ENCODE results near the gene HIRIP3. TPM values are rescaled to one million over a fixed set of nuclear protein-coding genes. Genes with fewer than 3 reads are reported as not detected.
"Not testable (repeated sequence)": the region's sequence is repeated elsewhere in the genome, so short reads cannot be mapped to it uniquely, and the experiment has no call there.

Gene HIRIP3, protein sequence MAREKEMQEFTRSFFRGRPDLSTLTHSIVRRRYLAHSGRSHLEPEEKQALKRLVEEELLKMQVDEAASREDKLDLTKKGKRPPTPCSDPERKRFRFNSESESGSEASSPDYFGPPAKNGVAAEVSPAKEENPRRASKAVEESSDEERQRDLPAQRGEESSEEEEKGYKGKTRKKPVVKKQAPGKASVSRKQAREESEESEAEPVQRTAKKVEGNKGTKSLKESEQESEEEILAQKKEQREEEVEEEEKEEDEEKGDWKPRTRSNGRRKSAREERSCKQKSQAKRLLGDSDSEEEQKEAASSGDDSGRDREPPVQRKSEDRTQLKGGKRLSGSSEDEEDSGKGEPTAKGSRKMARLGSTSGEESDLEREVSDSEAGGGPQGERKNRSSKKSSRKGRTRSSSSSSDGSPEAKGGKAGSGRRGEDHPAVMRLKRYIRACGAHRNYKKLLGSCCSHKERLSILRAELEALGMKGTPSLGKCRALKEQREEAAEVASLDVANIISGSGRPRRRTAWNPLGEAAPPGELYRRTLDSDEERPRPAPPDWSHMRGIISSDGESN
- total RNA-seq (2014; rRNA removed; shearing (Covaris generic); ENCODE audit: low replicate concordance) = 6.5 and 25.9 TPM in 2 replicates

DNA sequence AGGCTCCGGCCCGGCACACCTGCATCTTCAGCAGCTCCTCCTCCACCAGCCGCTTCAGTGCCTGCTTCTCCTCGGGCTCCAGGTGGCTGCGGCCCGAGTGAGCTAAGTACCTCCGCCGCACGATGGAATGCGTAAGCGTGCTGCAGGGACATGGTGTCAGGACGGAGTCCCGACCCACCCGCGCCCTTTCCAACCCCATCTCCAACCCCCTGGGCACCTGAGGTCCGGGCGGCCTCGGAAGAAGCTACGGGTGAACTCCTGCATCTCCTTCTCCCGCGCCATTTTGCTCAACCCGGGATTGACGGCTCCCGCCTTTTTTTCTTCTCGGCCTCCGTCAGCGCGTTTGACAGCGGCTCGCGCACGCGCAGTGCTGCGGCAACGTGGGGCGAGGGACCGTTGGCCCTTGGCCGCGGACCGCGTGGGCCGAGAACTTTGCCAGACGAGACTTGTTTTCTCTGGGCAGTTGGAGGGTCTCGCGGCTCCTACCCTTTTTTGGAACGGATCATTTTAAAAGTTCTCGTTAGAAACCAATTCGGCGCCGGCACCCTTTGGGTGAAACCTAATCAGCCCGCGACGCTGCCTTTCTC is at the start of gene HIRIP3:
HIRIP3 (minus strand) TSS at position 294 of the 587 bp plus-strand sequence; CDS start at position 282, 12 bp downstream.
- Histone ChIP-seq H3K9me3 (no peaks in the 10 kb centered on the region), H3K27me3 (no peaks in the 10 kb centered on the region), H3K36me3 (peaks cover 64% of the 10 kb centered on the region), H3K4me3 (peak within 1 kb of the TSS; percentile 76)
- peak; percentile 88 for DNase-seq

DNA sequence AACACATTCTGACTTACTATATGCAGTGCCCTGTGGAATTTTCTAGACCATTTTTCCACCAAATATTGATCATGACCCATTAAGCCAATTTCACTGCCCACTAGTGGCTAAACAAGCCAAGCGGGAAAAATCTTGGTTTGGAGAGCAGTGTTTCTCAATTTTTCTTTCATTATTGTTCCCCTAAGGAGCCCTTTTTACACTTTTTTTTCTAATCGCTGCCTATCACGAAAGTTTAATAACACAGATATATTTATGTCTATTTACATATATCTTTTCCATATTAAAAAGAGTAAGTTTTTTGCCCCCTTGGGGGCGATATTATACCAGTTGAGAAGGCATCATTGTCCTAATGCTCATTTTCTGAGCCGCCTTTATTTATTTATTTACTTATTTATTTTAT is 46.4 kb upstream of the HIRIP3 start:
- Histone ChIP-seq H3K9me3 (no peaks in the 10 kb centered on the region), H3K27me3 (0 out of 2 replicates have a peak, but pooled peaks cover 2% of the 10 kb centered on the region), H3K4me3 (no peak overlapping the region), H3K36me3 (no peaks in the 10 kb centered on the region)
- no peak for DNase-seq

DNA sequence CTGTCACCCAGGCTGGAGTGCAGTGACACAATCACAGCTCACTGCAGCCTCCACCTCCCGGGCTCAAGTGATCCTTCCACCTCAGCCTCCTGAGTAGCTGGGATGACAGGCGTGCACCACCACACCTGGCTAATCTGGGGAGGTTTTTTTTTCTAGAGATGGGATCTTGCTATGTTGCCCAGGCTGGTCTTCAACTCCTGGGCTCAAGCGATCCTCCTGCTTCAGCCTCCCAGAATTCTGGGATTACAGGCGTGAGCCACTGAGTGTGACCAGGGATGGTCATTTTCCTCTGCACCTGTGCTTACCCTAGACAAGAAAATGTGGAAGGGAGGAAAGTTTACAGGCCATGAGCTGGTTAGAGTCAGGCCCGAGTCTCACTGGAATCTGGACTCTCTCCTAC is 45.3 kb upstream of the HIRIP3 start:
- H3K9me3 ChIP-seq, H3K36me3 ChIP-seq, DNase-seq, H3K4me3 ChIP-seq, H3K27me3 ChIP-seq: not testable (repeated sequence)

DNA sequence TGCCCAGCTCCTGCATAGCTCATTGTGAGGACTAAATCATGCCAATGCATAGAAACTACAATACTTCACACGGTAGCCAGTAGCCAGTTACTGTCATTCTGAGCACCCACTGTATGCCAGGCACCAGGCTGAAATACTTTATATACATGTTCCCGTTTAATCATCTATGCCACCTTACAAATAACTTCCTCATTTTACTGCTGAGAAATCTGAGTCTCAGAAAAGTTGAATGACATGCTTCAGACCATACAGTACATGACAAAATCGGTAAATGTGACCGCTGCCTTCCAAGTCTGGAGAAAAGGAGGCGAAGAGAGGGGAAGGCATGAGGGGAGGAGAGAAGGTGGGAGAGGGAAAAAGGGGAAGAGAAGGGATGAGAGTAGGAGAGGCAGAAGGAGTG is 44.8 kb upstream of the HIRIP3 start:
- Histone ChIP-seq H3K27me3 (peaks cover 2% of the 10 kb centered on the region; the same call in 1 of the 2 replicates), H3K36me3 (no peaks in the 10 kb centered on the region), H3K4me3 (no peak overlapping the region), H3K9me3 (no peaks in the 10 kb centered on the region)
- DNase-seq = no peak

DNA sequence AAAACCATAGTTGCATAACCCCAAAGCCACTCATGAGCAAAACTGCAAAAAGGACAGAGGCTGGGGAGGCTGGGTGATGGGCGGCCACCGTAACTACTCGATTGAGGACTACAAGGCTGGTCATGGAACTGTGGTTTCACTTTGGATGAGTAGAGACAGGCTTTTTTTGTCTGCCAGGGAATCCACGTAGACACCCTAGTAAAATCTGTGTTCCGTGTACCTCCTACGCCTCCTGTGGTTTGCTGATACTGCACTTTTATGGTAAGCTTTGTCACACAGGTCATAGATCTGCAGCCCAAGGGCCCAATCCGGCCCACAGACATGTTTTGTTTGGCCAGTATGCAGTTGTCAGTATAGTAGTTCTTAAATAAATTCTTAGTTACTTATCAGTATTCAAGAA is 37.9 kb upstream of the HIRIP3 start:
- H3K4me3 ChIP-seq = no peak overlapping the region
- H3K36me3 ChIP-seq = no peaks in the 10 kb centered on the region
- peaks cover 13% of the 10 kb centered on the region; the same call in 1 of the 2 replicates for H3K27me3 ChIP-seq
- H3K9me3 ChIP-seq = no peaks in the 10 kb centered on the region
- no peak for DNase-seq

DNA sequence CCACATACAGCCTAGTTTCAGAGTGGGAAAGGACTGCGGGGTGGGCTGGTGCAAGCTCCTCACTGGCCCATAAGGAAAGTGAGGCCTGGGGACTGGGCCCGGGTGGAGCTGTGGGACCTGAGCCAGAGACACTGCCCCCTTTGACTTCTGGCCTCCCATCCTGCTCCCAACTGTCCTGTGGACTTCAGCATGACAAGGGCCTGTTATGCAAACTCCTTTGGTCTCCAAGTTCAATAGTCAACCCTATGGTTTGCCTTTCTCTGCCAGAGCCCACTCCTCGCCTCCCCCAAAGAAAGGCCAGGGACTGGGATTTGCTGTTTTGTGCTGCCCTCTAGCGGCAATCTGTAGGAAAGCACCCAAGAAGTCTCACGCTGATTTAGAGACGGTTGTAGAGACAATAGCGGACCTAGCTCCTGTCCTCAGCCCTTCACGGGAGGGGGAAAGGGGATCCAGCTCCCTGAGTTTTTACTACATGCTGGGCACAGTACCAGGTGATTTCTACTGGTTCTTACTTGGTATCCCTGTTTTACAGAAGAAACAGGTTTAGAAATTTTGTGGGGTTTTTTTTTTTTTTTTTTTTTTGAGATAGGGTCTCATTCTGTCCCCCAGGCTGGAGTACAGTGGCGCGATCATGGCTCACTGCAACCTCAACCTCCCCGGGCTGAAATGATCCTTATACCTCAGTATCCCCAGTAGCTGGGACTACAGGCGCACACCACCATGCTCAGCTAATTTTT is 36.8 kb upstream of the HIRIP3 start:
- Histone ChIP-seq H3K36me3 (no peaks in the 10 kb centered on the region), H3K27me3 (peaks cover 13% of the 10 kb centered on the region; the same call in 1 of the 2 replicates), H3K4me3 (no peak overlapping the region), H3K9me3 (no peaks in the 10 kb centered on the region)
- peak; percentile 44 for DNase-seq

DNA sequence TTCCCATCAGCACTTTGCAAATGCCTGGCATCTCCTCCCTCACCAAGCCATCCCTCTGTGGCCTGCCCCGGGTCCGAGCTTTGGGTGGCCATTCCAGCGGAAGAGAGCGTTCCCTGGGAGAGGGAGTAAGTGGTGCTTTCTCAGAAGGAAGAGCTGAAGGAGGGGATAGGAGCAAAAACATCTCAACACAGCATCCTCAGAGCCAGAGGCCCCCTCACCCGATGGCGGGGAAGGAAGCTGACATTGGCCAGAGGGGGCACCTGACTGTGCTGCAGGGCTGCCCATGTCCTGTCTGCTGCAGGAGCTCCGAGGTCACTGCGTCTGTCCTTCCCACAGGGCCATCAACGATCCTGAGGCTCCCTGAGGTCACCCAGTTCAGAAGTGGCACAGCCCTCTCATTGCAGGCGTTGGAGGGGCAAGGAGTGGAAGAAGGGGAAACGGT is 36.1 kb upstream of the HIRIP3 start:
- H3K27me3 ChIP-seq = peaks cover 13% of the 10 kb centered on the region; the same call in 1 of the 2 replicates
- H3K36me3 ChIP-seq = no peaks in the 10 kb centered on the region
- no peak for DNase-seq
- H3K9me3 ChIP-seq = no peaks in the 10 kb centered on the region
- no peak overlapping the region for H3K4me3 ChIP-seq

DNA sequence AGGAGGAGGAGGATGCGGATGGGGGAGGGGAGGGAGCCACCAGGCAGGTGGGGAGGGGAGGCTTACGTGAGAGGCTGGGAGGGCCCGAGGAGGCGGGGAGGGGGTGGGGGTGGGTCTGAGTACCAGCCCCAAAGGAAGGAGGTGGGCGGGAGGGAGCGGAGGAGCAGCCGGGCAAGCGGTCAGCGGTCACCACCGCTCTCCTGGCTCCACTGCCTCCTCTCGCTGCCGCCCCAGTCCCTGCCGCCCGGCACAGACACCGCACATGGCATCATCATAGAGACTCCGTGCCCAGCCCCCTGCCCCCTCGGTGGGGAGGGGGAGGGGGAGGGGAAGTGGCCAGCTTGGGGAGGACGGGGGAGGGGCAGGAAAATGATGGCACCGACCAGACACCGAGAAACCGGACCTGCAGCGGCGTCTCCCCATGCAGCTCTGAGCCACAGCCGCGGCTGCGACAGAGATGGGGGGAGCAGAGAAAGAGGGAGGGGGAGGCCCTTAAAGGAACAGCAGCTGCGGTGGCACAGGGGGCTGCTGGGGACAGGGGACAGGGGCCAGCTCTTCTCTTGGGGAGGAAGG is 35.5 kb upstream of the HIRIP3 start, which contains the start of gene TLCD3B:
TLCD3B (minus strand) TSS at position 431 of the 573 bp plus-strand sequence. CDS start 744 bp downstream, outside the sequence.
- H3K27me3 ChIP-seq = peaks cover 14% of the 10 kb centered on the region
- no peaks in the 10 kb centered on the region for H3K9me3 ChIP-seq
- no peak for DNase-seq
- no peak within 1 kb of the TSS for H3K4me3 ChIP-seq
- no peaks in the 10 kb centered on the region for H3K36me3 ChIP-seq

DNA sequence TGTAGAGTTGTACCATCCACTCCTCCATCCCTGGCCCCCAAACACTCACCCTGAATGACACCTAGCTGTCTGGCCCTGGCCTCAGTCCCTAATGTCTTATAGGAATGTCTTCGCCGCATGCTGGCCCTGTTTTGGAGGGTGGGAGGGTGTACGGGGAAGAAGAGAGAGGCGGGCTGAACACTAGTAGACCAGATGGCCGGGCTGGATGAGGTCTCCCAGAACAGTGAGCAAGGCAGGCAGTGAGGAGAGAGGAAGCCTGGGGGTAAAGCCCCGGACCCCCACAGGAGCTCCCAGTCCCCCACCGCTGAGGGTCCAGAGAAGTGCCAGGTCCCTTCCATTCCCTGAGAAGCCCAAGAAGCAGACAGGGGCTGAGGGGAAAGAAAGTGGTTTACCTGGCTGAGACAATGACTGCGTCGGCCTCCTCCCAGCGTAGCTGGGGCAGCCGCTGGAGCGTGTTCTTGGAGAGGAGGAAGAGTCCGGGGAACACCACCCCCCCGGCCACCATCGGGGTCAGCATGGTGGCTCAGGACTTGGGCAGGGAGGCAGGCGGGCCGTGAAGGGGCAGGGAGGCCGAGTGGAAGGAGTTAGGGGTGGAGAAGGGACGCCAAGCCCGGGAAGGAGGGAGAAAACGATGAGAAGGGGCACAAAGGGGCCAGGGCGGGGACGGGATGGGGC is 34.7 kb upstream of the HIRIP3 start:
- Histone ChIP-seq H3K36me3 (no peaks in the 10 kb centered on the region), H3K27me3 (peaks cover 21% of the 10 kb centered on the region), H3K4me3 (no peak overlapping the region), H3K9me3 (no peaks in the 10 kb centered on the region)
- no peak for DNase-seq

DNA sequence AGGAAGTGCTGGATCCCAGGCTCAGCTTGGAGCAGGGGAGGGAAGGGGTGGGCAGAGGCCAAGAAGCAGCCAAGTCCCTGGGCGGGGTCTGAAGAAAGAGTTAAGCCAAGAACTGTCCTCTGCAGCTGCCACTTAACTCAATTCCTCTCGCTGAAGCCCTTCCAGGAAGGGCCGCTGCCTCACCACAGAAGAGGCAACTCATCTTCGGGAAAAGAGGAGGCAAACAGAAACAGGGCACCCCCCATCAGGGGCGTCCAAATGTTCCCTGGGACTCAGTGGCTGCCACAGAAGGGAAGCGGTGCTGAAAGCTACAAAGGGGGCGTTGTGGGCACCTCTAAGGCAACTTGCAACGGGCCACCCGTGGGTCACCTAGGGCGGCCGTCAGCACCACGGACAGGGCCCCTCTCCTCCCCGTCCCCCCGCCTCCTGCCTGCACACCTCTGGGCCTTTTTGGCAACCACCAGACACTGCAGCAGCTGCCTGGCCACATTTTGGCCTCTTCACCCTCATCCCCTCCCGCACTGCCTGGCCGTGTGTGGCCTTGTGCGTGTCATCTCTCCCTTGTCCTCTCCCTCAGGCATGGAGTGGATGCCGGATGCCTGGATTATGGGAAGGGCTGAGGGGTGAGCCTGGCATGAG is 33.1 kb upstream of the HIRIP3 start:
- H3K27me3 ChIP-seq = peaks cover 15% of the 10 kb centered on the region
- DNase-seq = no peak
- H3K4me3 ChIP-seq = no peak overlapping the region
- no peaks in the 10 kb centered on the region for H3K36me3 ChIP-seq
- no peaks in the 10 kb centered on the region for H3K9me3 ChIP-seq

DNA sequence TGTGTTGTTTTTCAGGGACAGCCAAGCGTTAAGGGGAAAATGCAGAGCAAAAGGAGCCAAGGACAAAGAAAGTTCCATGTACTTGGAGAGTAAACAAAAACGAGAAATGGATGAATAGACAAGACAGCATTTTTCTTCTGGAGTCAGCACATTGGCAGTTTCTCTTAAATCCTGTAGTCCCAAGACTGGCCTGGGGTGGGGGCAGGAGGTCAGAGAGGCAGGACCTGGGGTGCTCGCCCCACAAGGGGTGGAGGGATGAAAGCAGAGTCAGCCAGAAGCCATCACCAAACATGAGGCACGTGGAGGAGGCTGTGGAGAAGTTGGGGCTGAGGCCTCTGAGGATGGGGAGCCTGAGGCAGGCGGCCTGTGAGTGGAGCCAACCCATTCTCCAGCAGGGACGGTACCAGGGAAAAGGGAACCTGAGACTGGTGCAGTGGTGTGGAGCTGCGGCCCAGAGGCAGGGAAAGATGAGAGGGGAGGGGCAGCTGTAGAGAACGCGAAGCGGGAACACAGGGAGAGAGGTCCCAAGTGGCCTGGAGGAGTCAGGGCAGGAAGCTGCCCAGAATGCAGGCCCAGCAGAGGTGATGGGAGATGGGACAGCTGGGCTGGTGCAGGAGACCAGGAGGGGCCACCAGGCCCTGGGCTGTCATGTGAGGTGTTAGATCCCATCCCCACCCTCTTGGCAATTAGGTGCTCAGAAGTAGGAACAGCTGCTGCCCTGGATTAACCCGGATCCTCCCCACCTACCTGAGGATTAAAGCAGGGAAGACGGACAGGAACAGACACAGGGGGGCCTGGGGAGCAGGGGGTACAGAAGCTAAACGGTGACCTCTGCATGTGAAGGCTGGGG is 32.4 kb upstream of the HIRIP3 start:
- DNase-seq = no peak
- Histone ChIP-seq H3K4me3 (no peak overlapping the region), H3K9me3 (no peaks in the 10 kb centered on the region), H3K27me3 (peaks cover 14% of the 10 kb centered on the region), H3K36me3 (no peaks in the 10 kb centered on the region)

DNA sequence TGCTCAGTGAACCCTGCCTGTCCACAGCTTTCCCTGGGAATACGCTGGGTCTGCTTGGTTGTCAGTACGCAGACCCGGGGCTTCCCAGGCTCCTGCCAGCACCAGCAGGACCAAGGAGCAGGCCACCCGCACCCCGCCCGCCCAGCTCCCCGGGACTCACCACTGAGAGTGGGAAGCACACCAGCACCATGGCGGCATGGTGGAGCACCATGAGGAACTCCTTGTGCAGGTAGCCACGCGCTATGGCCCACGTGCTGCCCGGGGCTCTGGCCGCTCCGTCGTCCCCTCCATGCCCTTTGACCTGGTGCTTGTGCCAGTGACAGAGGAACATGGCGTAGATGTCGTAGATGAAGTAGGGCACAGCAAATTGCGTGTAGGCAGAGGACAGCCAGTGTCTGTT is 31.0 kb upstream of the HIRIP3 start:
- Histone ChIP-seq H3K36me3 (no peaks in the 10 kb centered on the region), H3K27me3 (peaks cover 11% of the 10 kb centered on the region), H3K9me3 (no peaks in the 10 kb centered on the region), H3K4me3 (no peak overlapping the region)
- DNase-seq = no peak

DNA sequence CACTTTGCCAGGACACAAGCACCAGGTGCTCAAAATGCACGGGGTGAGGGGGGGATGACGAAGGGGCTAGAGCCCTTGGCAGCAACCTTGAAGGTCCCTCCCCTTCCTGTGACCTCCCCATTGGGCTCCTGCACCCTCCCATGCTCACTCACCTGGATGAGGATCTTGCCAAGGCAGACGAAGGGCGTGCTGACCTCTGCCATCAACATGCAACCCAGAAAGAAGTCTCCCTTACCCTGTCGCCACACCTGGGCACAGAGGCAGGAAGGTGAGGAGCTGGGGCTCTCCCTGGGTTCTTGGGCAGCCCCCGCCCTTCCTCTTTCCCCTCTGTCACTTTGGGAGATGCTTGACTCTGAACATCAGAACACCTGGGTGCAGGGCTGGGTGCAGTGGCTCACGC is 30.2 kb upstream of the HIRIP3 start:
- DNase-seq = no peak
- no peak overlapping the region for H3K4me3 ChIP-seq
- no peaks in the 10 kb centered on the region for H3K36me3 ChIP-seq
- H3K27me3 ChIP-seq = peaks cover 9% of the 10 kb centered on the region
- no peaks in the 10 kb centered on the region for H3K9me3 ChIP-seq

DNA sequence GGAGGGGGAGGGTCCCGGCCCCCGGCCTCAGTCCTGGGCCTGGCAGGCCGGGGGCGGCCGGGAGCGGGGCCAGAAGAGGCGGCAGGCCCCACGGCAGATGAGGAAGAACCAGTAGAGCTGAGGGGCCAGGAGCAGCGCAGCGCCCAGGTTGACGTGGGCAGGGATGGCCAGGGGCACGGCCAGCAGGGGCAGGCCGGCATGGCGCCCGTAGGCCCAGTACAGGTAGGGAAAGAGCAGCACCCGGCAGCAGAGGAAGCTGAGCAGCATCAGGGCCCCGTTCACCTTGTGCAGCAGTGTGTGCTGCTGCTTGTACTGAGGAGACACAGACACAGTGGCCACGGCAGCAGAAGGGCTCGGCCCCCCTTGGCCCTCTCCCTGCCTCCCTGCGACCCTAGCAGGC is 29.7 kb upstream of the HIRIP3 start:
- H3K4me3 ChIP-seq = no peak overlapping the region
- no peaks in the 10 kb centered on the region for H3K9me3 ChIP-seq
- no peak for DNase-seq
- peaks cover 9% of the 10 kb centered on the region for H3K27me3 ChIP-seq
- H3K36me3 ChIP-seq = no peaks in the 10 kb centered on the region

DNA sequence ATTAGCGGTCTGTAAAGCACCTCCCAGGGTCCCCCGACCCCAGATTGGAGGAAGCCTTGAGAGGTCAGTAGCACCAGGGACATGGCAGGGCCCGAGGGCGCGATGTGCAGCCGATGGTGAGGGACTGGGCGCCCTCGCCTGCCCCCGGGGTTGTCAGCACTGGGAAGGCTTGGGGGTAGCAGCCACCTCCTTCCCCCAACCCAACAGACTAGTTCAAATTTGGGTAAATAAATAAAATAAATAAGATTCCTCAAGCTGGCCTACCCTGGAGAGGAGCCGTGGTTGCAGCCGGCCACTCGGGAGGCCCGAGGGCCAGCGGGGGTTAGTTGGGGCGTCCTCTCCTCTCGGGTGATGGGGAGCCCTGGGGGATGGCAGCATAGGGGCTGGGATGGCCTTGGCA is 29.0 kb upstream of the HIRIP3 start:
- H3K9me3 ChIP-seq = no peaks in the 10 kb centered on the region
- H3K36me3 ChIP-seq = no peaks in the 10 kb centered on the region
- peaks cover 9% of the 10 kb centered on the region for H3K27me3 ChIP-seq
- H3K4me3 ChIP-seq = no peak overlapping the region
- no peak for DNase-seq
